ENCODE data around the gene KIF7.

KIF7 gene

GRCh38 chr15:89681146-89681545 lies 25.9 kb upstream of the KIF7 start:
- Histone ChIP-seq H3K27ac (ENCODE audit: low read depth in 2 of 2, low read length in 2 of 2) (peak overlapping the region; percentile 72 to 79), H3K27me3 (ENCODE audit: control insufficient read depth in 2 of 2, insufficient read depth in 2 of 2, low read length in 2 of 2) (no peaks in the 10 kb centered on the region), H3K4me1 (ENCODE audit: control insufficient read depth in 2 of 2, insufficient read depth in 2 of 2, low read length in 2 of 2) (peaks cover 0 to 17% of the 10 kb centered on the region in 2 donors), H3K4me3 (ENCODE audit: low read length in 2 of 2) (no peak overlapping the region), H3K9me3 (ENCODE audit: control insufficient read depth in 2 of 2, low read length in 2 of 2) (no peaks in the 10 kb centered on the region), H3K9ac (ENCODE audit: low read depth in 1 of 2, low read length in 2 of 2) (no peak overlapping the region), H3K36me3 (ENCODE audit: control insufficient read depth in 2 of 2, insufficient read depth in 2 of 2, low read length in 2 of 2) (peaks cover 3 to 24% of the 10 kb centered on the region in 2 donors)

- H3K4me1 ChIP-seq (ENCODE audit: control insufficient read depth in 2 of 2, insufficient read depth in 2 of 2, low read length in 2 of 2), result peaks cover 0 to 17% of the 10 kb centered on the region in 2 donors
- peak overlapping the region; percentile 1 to 27 for H3K4me3 ChIP-seq (ENCODE audit: low read length in 2 of 2)
- H3K9ac ChIP-seq (ENCODE audit: low read depth in 1 of 2, low read length in 2 of 2), result no peak overlapping the region
- H3K27ac ChIP-seq (ENCODE audit: low read depth in 2 of 2, low read length in 2 of 2), result peak overlapping the region; percentile 72 to 79
- no peaks in the 10 kb centered on the region for H3K27me3 ChIP-seq (ENCODE audit: control insufficient read depth in 2 of 2, insufficient read depth in 2 of 2, low read length in 2 of 2)
- peaks cover 3 to 17% of the 10 kb centered on the region in 2 donors for H3K36me3 ChIP-seq (ENCODE audit: control insufficient read depth in 2 of 2, insufficient read depth in 2 of 2, low read length in 2 of 2)
- H3K9me3 ChIP-seq (ENCODE audit: control insufficient read depth in 2 of 2, low read length in 2 of 2), result no peaks in the 10 kb centered on the region
Observed at GRCh38 chr15:89680282-89680873, 25.1 kb upstream of the KIF7 start.

GRCh38 chr15:89679212-89679611 lies 23.9 kb upstream of the KIF7 start, which contains the start of gene PLIN1:
TSS of gene PLIN1 (minus strand) at chr15:89679367. CDS start at chr15:89677489, 1,878 bp downstream.
- Histone ChIP-seq H3K4me3 (ENCODE audit: low read length in 2 of 2) (peak within 1 kb of the TSS in 1 of 2 donors; percentile 1), H3K9ac (ENCODE audit: low read depth in 1 of 2, low read length in 2 of 2) (no peak within 1 kb of the TSS), H3K4me1 (ENCODE audit: control insufficient read depth in 2 of 2, insufficient read depth in 2 of 2, low read length in 2 of 2) (peaks cover 0 to 17% of the 10 kb centered on the region in 2 donors), H3K27ac (ENCODE audit: low read depth in 2 of 2, low read length in 2 of 2) (peak within 1 kb of the TSS; percentile 72 to 79), H3K27me3 (ENCODE audit: control insufficient read depth in 2 of 2, insufficient read depth in 2 of 2, low read length in 2 of 2) (no peaks in the 10 kb centered on the region), H3K36me3 (ENCODE audit: control insufficient read depth in 2 of 2, insufficient read depth in 2 of 2, low read length in 2 of 2) (peaks cover 0 to 14% of the 10 kb centered on the region in 2 donors), H3K9me3 (ENCODE audit: control insufficient read depth in 2 of 2, low read length in 2 of 2) (no peaks in the 10 kb centered on the region)

DNA sequence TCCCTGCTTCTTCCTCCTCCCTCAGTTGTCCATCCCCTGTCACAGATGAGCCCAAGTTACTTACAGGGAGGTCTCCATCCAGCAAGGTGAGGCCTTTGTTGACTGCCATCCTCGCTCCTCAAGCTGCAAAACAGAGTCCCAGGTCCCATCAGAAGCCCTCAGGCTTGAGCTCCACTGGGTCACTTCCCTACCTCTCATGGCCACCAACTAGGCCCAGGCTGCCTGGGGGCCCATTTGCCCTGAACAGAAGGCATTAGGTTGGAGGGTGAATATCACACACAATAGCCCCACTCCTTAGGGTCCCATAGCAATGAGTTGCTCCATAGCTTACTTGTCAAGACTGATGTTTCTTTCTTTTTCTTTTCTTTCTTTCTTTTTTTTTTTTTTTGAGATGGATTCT lies 22.1 kb upstream of the KIF7 start:
- Histone ChIP-seq H3K4me3 (ENCODE audit: low read length in 2 of 2) (no peak overlapping the region), H3K4me1 (ENCODE audit: control insufficient read depth in 2 of 2, insufficient read depth in 2 of 2, low read length in 2 of 2) (peaks cover 0 to 17% of the 10 kb centered on the region in 2 donors), H3K36me3 (ENCODE audit: control insufficient read depth in 2 of 2, insufficient read depth in 2 of 2, low read length in 2 of 2) (no peaks in the 10 kb centered on the region), H3K27ac (ENCODE audit: low read depth in 2 of 2, low read length in 2 of 2) (no peak overlapping the region), H3K9ac (ENCODE audit: low read depth in 1 of 2, low read length in 2 of 2) (no peak overlapping the region), H3K9me3 (ENCODE audit: control insufficient read depth in 2 of 2, low read length in 2 of 2) (no peaks in the 10 kb centered on the region), H3K27me3 (ENCODE audit: control insufficient read depth in 2 of 2, insufficient read depth in 2 of 2, low read length in 2 of 2) (no peaks in the 10 kb centered on the region)

- Histone ChIP-seq H3K9ac (ENCODE audit: low read depth in 1 of 2, low read length in 2 of 2) (no peak overlapping the region), H3K27ac (ENCODE audit: low read depth in 2 of 2, low read length in 2 of 2) (no peak overlapping the region), H3K36me3 (ENCODE audit: control insufficient read depth in 2 of 2, insufficient read depth in 2 of 2, low read length in 2 of 2) (no peaks in the 10 kb centered on the region), H3K27me3 (ENCODE audit: control insufficient read depth in 2 of 2, insufficient read depth in 2 of 2, low read length in 2 of 2) (no peaks in the 10 kb centered on the region), H3K4me1 (ENCODE audit: control insufficient read depth in 2 of 2, insufficient read depth in 2 of 2, low read length in 2 of 2) (peaks cover 0 to 13% of the 10 kb centered on the region in 2 donors), H3K9me3 (ENCODE audit: control insufficient read depth in 2 of 2, low read length in 2 of 2) (no peaks in the 10 kb centered on the region), H3K4me3 (ENCODE audit: low read length in 2 of 2) (no peak overlapping the region)
Observed at GRCh38 chr15:89675606-89676005, 20.3 kb upstream of the KIF7 start.

- peaks cover 0 to 5% of the 10 kb centered on the region in 2 donors for H3K4me1 ChIP-seq (ENCODE audit: control insufficient read depth in 2 of 2, insufficient read depth in 2 of 2, low read length in 2 of 2)
- no peak overlapping the region for H3K4me3 ChIP-seq (ENCODE audit: low read length in 2 of 2)
- H3K9me3 ChIP-seq (ENCODE audit: control insufficient read depth in 2 of 2, low read length in 2 of 2), result no peaks in the 10 kb centered on the region
- no peaks in the 10 kb centered on the region for H3K27me3 ChIP-seq (ENCODE audit: control insufficient read depth in 2 of 2, insufficient read depth in 2 of 2, low read length in 2 of 2)
- no peaks in the 10 kb centered on the region for H3K36me3 ChIP-seq (ENCODE audit: control insufficient read depth in 2 of 2, insufficient read depth in 2 of 2, low read length in 2 of 2)
- no peak overlapping the region for H3K27ac ChIP-seq (ENCODE audit: low read depth in 2 of 2, low read length in 2 of 2)
- no peak overlapping the region for H3K9ac ChIP-seq (ENCODE audit: low read depth in 1 of 2, low read length in 2 of 2)
Observed at GRCh38 chr15:89674526-89674925, 19.3 kb upstream of the KIF7 start.

GRCh38 chr15:89673165-89673512 lies 17.9 kb upstream of the KIF7 start:
- Histone ChIP-seq H3K36me3 (ENCODE audit: control insufficient read depth in 2 of 2, insufficient read depth in 2 of 2, low read length in 2 of 2) (no peaks in the 10 kb centered on the region), H3K9me3 (ENCODE audit: control insufficient read depth in 2 of 2, low read length in 2 of 2) (no peaks in the 10 kb centered on the region), H3K27ac (ENCODE audit: low read depth in 2 of 2, low read length in 2 of 2) (no peak overlapping the region), H3K4me3 (ENCODE audit: low read length in 2 of 2) (no peak overlapping the region), H3K9ac (ENCODE audit: low read depth in 1 of 2, low read length in 2 of 2) (no peak overlapping the region), H3K4me1 (ENCODE audit: control insufficient read depth in 2 of 2, insufficient read depth in 2 of 2, low read length in 2 of 2) (peaks cover 0 to 5% of the 10 kb centered on the region in 2 donors), H3K27me3 (ENCODE audit: control insufficient read depth in 2 of 2, insufficient read depth in 2 of 2, low read length in 2 of 2) (no peaks in the 10 kb centered on the region)

GRCh38 chr15:89672221-89673164 lies 17.2 kb upstream of the KIF7 start:
- Histone ChIP-seq H3K9ac (ENCODE audit: low read depth in 1 of 2, low read length in 2 of 2) (no peak overlapping the region), H3K4me3 (ENCODE audit: low read length in 2 of 2) (no peak overlapping the region), H3K9me3 (ENCODE audit: control insufficient read depth in 2 of 2, low read length in 2 of 2) (no peaks in the 10 kb centered on the region), H3K27ac (ENCODE audit: low read depth in 2 of 2, low read length in 2 of 2) (no peak overlapping the region), H3K27me3 (ENCODE audit: control insufficient read depth in 2 of 2, insufficient read depth in 2 of 2, low read length in 2 of 2) (no peaks in the 10 kb centered on the region), H3K4me1 (ENCODE audit: control insufficient read depth in 2 of 2, insufficient read depth in 2 of 2, low read length in 2 of 2) (peaks cover 0 to 5% of the 10 kb centered on the region in 2 donors), H3K36me3 (ENCODE audit: control insufficient read depth in 2 of 2, insufficient read depth in 2 of 2, low read length in 2 of 2) (no peaks in the 10 kb centered on the region)

- H3K27ac ChIP-seq (ENCODE audit: low read depth in 2 of 2, low read length in 2 of 2), result no peak overlapping the region
- H3K4me3 ChIP-seq (ENCODE audit: low read length in 2 of 2), result no peak overlapping the region
- peaks cover 0 to 5% of the 10 kb centered on the region in 2 donors for H3K4me1 ChIP-seq (ENCODE audit: control insufficient read depth in 2 of 2, insufficient read depth in 2 of 2, low read length in 2 of 2)
- no peaks in the 10 kb centered on the region for H3K27me3 ChIP-seq (ENCODE audit: control insufficient read depth in 2 of 2, insufficient read depth in 2 of 2, low read length in 2 of 2)
- no peaks in the 10 kb centered on the region for H3K9me3 ChIP-seq (ENCODE audit: control insufficient read depth in 2 of 2, low read length in 2 of 2)
- H3K36me3 ChIP-seq (ENCODE audit: control insufficient read depth in 2 of 2, insufficient read depth in 2 of 2, low read length in 2 of 2), result no peaks in the 10 kb centered on the region
- H3K9ac ChIP-seq (ENCODE audit: low read depth in 1 of 2, low read length in 2 of 2), result no peak overlapping the region
Observed at GRCh38 chr15:89671687-89672086, 16.4 kb upstream of the KIF7 start.

DNA sequence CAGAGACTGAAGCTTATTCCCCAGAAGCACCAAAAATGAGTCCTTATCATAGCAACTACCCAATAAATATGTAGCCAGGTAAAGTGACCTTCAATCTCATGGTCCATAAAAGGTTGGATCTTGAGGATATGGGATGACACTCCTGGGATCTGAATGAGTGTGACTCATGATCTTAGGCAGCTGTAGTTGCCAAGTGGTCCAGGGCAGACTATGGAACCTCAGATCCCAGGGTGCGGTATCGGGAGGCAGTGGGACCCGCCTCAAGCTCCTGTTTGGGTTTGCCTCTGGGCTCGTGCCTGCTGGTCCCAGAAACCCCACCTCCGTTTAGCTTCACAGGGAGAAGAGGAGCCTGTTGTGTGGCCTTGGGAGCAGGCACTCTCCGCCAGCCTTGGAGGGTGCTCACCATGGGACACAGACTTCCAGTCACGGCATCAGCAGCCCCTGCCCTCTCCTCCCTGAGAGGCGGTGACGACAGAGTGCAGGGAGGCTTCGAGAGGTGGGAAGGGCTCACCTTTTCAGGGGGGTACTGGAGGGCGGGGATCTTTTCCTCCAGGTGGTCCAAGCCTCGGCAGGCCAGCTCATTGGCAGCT lies 15.8 kb upstream of the KIF7 start:
- no peak overlapping the region for H3K9ac ChIP-seq (ENCODE audit: low read depth in 1 of 2, low read length in 2 of 2)
- H3K36me3 ChIP-seq (ENCODE audit: control insufficient read depth in 2 of 2, insufficient read depth in 2 of 2, low read length in 2 of 2), result no peaks in the 10 kb centered on the region
- no peak overlapping the region for H3K4me3 ChIP-seq (ENCODE audit: low read length in 2 of 2)
- H3K27me3 ChIP-seq (ENCODE audit: control insufficient read depth in 2 of 2, insufficient read depth in 2 of 2, low read length in 2 of 2), result no peaks in the 10 kb centered on the region
- no peak overlapping the region for H3K27ac ChIP-seq (ENCODE audit: low read depth in 2 of 2, low read length in 2 of 2)
- no peaks in the 10 kb centered on the region for H3K9me3 ChIP-seq (ENCODE audit: control insufficient read depth in 2 of 2, low read length in 2 of 2)
- H3K4me1 ChIP-seq (ENCODE audit: control insufficient read depth in 2 of 2, insufficient read depth in 2 of 2, low read length in 2 of 2), result peaks cover 2 to 5% of the 10 kb centered on the region in 2 donors

All from mucosa of rectum (tissue), 2 donors.